A549 (cell line): ENCODE data around the gene REEP5.

Experiments used
- POLR2A ChIP-seq: IDR thresholded peaks from 2 replicates; pipeline ENCODE4 v1.6.1; 2012; ENCODE audit warnings: mild to moderate bottlenecking, low read length
- ZC3H11A ChIP-seq: fragments of 450-650 bp; IDR thresholded peaks from 2 replicates; pipeline ENCODE4 v1.6.1; 2014; ENCODE audit warnings: antibody characterized with exemption, mild to moderate bottlenecking
- TF ChIP-seq, protein P1 (sequence below): fragments of >200 bp; sonication (Bioruptor Twin); formaldehyde crosslinking; IDR thresholded peaks from 3 replicates; pipeline ENCODE4 v1.5.1; 2016

- TF ChIP-seq POLR2A (no peak), ZC3H11A (no peak)
- TF ChIP-seq, protein P1, sequence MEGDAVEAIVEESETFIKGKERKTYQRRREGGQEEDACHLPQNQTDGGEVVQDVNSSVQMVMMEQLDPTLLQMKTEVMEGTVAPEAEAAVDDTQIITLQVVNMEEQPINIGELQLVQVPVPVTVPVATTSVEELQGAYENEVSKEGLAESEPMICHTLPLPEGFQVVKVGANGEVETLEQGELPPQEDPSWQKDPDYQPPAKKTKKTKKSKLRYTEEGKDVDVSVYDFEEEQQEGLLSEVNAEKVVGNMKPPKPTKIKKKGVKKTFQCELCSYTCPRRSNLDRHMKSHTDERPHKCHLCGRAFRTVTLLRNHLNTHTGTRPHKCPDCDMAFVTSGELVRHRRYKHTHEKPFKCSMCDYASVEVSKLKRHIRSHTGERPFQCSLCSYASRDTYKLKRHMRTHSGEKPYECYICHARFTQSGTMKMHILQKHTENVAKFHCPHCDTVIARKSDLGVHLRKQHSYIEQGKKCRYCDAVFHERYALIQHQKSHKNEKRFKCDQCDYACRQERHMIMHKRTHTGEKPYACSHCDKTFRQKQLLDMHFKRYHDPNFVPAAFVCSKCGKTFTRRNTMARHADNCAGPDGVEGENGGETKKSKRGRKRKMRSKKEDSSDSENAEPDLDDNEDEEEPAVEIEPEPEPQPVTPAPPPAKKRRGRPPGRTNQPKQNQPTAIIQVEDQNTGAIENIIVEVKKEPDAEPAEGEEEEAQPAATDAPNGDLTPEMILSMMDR = no peak
Measured at GRCh38 chr5:112885001-112885400, 37.0 kb downstream of the REEP5 start.
